ENCODE data around the gene ISYNA1. TPM values are rescaled to one million over a fixed set of nuclear protein-coding genes. Genes with fewer than 3 reads are reported as not detected.

Gene ISYNA1
- total and polyA plus RNA-seq, 2 of the 13 experiments (the other 11 are each of a cell fraction or from before 2014, with no cell fraction given): 29.6 to 48.5 TPM

- peaks cover 18% of the 10 kb centered on the region for H3K79me2 ChIP-seq (ENCODE audit: insufficient read depth, low read length)
- no peak overlapping the region for H2AFZ ChIP-seq (ENCODE audit: low read length)
- FAIRE-seq (no peak), DNase-seq (ENCODE audit: low spot score) (no peak), ATAC-seq (peak; percentile 11)
- peaks cover 7% of the 10 kb centered on the region for H3K4me1 ChIP-seq (ENCODE audit: insufficient read depth, low read length)
- no peaks in the 10 kb centered on the region for H3K27me3 ChIP-seq (ENCODE audit: control insufficient read depth in 1 of 2, insufficient read depth in 2 of 2, low read length in 2 of 2)
- BruUV-seq (replicated peaks): no TSS peak
- in situ Hi-C loops (cut with HindIII; ENCODE audit: extremely low pct_ligation_motif_present, low pct_unique_long_range_greater_than_20kb): no loop called here
- H3K9ac ChIP-seq (ENCODE audit: insufficient read depth, low read depth, low read length): no peak overlapping the region
- no peaks in the 10 kb centered on the region for H3K9me3 ChIP-seq (ENCODE audit: low read length)
- no peak overlapping the region for H3K4me3 ChIP-seq (replicated peaks in 1 of 3; ENCODE audit: insufficient read depth in 1 of 3, low read depth in 2 of 3, low read length in 3 of 3)
- ChIA-PET CTCF (ENCODE audit: low intra/inter-chr PET ratio, low total read pairs) (no interaction called here), POLR2A (no interaction called here)
- H4K20me1 ChIP-seq (ENCODE audit: insufficient read depth, low read length): 0 out of 2 replicates have a peak, but pooled peaks cover 2% of the 10 kb centered on the region
- H3K27ac ChIP-seq (ENCODE audit: extremely low read length, insufficient read depth, low read length): no peak overlapping the region
- TF ChIP-seq RBM22 (optimal IDR thresholded peaks at IDR 0.05; ENCODE audit: low read length): peak; percentile 18
- no peak for TF ChIP-seq ZNF598 (CRISPR knock-in tag; IDR thresholded peaks at IDR 0.05; ENCODE audit: borderline replicate concordance)
- WGBS (ENCODE audit: low lambda C conversion rate): 92% methylated on average over 2 of the region's 8 CpGs
- intact Hi-C loops (cut with micrococcal nuclease; ENCODE audit: unreplicated experiment): no loop called here
- H3K4me2 ChIP-seq (ENCODE audit: low read depth, low read length): no peak overlapping the region
- H3K36me3 ChIP-seq (replicated peaks in 1 of 2; ENCODE audit: control insufficient read depth in 1 of 2, insufficient read depth in 2 of 2, low read length in 2 of 2): peaks cover 1 to 3% of the 10 kb centered on the region in 2 experiments; a peak in 1 of 5 replicates
These were observed 11.5 kb downstream of the ISYNA1 start for GRCh38 chr19:18426416-18426767.

DNA sequence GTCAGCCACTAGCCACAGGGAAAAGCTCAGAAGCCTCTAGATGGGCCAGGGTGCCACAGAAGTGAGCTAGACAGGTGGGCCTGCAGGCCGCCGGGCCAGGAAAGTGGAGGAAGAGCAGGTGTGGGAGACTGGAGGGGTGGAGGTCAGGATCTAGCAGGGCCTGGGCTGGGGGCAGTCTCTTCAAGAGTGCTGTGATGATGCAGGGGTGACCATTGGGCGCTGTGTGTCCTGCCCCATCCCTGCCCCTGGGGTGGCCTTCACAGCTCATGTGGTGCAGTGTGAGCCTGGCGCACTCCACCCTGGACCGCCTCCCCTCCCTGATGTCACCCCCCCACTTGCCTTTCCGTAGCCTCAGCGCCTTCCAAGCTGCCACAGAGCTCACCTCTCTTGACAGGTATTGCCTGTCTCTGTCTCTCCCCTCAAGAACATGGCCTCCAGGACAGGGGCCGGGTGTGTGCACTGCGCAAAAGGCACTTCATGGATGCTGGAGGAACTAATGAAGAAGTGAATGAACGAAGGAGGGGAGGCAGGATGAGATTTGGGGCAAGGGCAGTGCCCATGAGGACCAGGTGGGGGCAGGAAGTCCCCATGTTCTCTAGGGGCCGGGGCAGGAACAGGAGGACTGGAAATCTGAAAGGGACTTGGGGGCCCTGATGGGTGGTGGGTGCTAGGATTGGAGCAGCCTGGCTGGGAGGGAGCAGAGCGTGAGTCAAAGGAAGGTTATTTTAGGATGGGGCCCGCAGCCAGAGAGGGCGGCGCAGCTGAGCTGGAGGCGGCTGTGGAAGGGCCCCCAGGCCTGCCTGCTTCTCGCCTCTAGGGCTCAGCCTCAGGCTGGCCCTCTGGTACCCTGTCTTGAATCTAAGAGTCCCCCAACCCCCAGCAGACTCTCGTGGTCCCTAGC, 12.2 kb downstream of the ISYNA1 start:
- H3K4me2 ChIP-seq (ENCODE audit: low read depth, low read length): no peak overlapping the region
- no peaks in the 10 kb centered on the region for H3K27me3 ChIP-seq (ENCODE audit: control insufficient read depth in 1 of 2, insufficient read depth in 2 of 2, low read length in 2 of 2)
- no peak; the same call in 2 of the 3 replicates for ATAC-seq
- CTCF ChIA-PET (ENCODE audit: low intra/inter-chr PET ratio, low total read pairs): no interaction called here
- DNase-seq (ENCODE audit: low spot score): no peak
- POLR2A ChIA-PET: no interaction called here
- no peak overlapping the region for H3K27ac ChIP-seq (ENCODE audit: extremely low read length, insufficient read depth, low read length)
- intact Hi-C loops (cut with micrococcal nuclease; ENCODE audit: unreplicated experiment): no loop called here
- peaks cover 1 to 3% of the 10 kb centered on the region in 2 experiments; a peak in 1 of 5 replicates for H3K36me3 ChIP-seq (replicated peaks in 1 of 2; ENCODE audit: control insufficient read depth in 1 of 2, insufficient read depth in 2 of 2, low read length in 2 of 2)
- in situ Hi-C loops (cut with HindIII; ENCODE audit: extremely low pct_ligation_motif_present, low pct_unique_long_range_greater_than_20kb): no loop called here
- H3K9me3 ChIP-seq (ENCODE audit: low read length): no peaks in the 10 kb centered on the region
- peaks cover 24% of the 10 kb centered on the region for H3K79me2 ChIP-seq (ENCODE audit: insufficient read depth, low read length)
- WGBS (ENCODE audit: low lambda C conversion rate): 94% methylated on average over 15 of the region's 18 CpGs
- H4K20me1 ChIP-seq (ENCODE audit: insufficient read depth, low read length): peaks cover 7% of the 10 kb centered on the region; the same call in 1 of the 2 replicates
- no peak for FAIRE-seq
- no peak overlapping the region for H3K4me3 ChIP-seq (replicated peaks in 1 of 3; ENCODE audit: insufficient read depth in 1 of 3, low read depth in 2 of 3, low read length in 3 of 3)
- peak; percentile 83 for TF ChIP-seq ZBTB33 (CRISPR knock-in tag; IDR thresholded peaks at IDR 0.05)
- TF ChIP-seq ZNF678 (CRISPR knock-in tag; IDR thresholded peaks at IDR 0.05): no peak
- TF ChIP-seq HDAC2 (CRISPR knock-in tag; IDR thresholded peaks at IDR 0.05): no peak
- H2AFZ ChIP-seq (ENCODE audit: low read length): no peak overlapping the region
- no peak overlapping the region for H3K9ac ChIP-seq (ENCODE audit: insufficient read depth, low read depth, low read length)
- H3K4me1 ChIP-seq (ENCODE audit: insufficient read depth, low read length): peaks cover 13% of the 10 kb centered on the region
- no TSS peak for BruUV-seq (replicated peaks)
